CD4-positive, CD25-positive, alpha-beta regulatory T cell (primary cell): ENCODE data around the gene NIPAL4. TPM values are rescaled to one million over a fixed set of nuclear protein-coding genes. Genes with fewer than 3 reads are reported as not detected.

Experiments used
- ATAC-seq, 2 donors: fragments of 150-1000 bp; cut with Tn5 transposase; one replicate each; pipeline ENCODE4 v1.10.0; 2021; ENCODE audit warnings: low read depth in 2 of 2, moderate number of reproducible peaks in 2 of 2, moderate library complexity in 1 of 2
- DNase-seq, 3 donors: peaks; one replicate each; pipeline versions ENCODE4 v3.0.0 to v3.0.0-alpha.2; 2012 to 2022; ENCODE audit warnings: mixed read lengths in 1 of 3
- H3K27ac ChIP-seq: one replicate; pipeline ENCODE4 v1.7.0; 2013; ENCODE audit warnings: mild to moderate bottlenecking, low read length; ENCODE audit not compliant: insufficient read depth, poor library complexity, severe bottlenecking
- H3K27me3 ChIP-seq: one replicate; pipeline ENCODE4 v1.7.0; 2013; ENCODE audit warnings: low read length; ENCODE audit not compliant: control insufficient read depth, insufficient read depth
- H3K36me3 ChIP-seq: one replicate; pipeline ENCODE4 v1.7.0; 2013; ENCODE audit warnings: mild to moderate bottlenecking, low read length, moderate library complexity; ENCODE audit not compliant: control insufficient read depth, insufficient read depth
- H3K4me1 ChIP-seq: 2 replicates; pipeline ENCODE4 v1.7.0; 2013; ENCODE audit warnings: mild to moderate bottlenecking, low read length; ENCODE audit not compliant: insufficient read depth, control insufficient read depth, poor library complexity, severe bottlenecking
- H3K4me3 ChIP-seq: one replicate; pipeline ENCODE4 v1.7.0; 2013; ENCODE audit warnings: low read depth, mild to moderate bottlenecking, low read length, moderate library complexity
- H3K9me3 ChIP-seq, 2 experiments: 1 replicate in 1 of 2; 2 replicates in 1 of 2; pipeline ENCODE4 v1.7.0; 2013; ENCODE audit warnings: low read length in 2 of 2, mild to moderate bottlenecking in 1 of 2, moderate library complexity in 1 of 2; ENCODE audit not compliant: control insufficient read depth in 2 of 2
- H3K27ac Mint-ChIP-seq, 3 donors: one replicate each; pipeline ENCODE4 v1.8.0; 2020 to 2022; ENCODE audit warnings: mild to moderate bottlenecking in 3 of 3, mixed read lengths in 3 of 3, moderate library complexity in 2 of 3
- H3K27me3 Mint-ChIP-seq: one replicate; pipeline ENCODE4 v1.8.0; 2022; ENCODE audit warnings: mild to moderate bottlenecking, mixed read lengths
- H3K36me3 Mint-ChIP-seq: one replicate; pipeline ENCODE4 v1.8.0; 2020; ENCODE audit warnings: mixed read lengths
- H3K4me1 Mint-ChIP-seq, 4 donors: one replicate each; pipeline ENCODE4 v1.8.0; 2020 to 2022; ENCODE audit warnings: mixed read lengths in 4 of 4, mild to moderate bottlenecking in 1 of 4
- H3K4me3 Mint-ChIP-seq, 4 donors: one replicate each; pipeline ENCODE4 v1.8.0; 2020 to 2022; ENCODE audit warnings: mild to moderate bottlenecking in 4 of 4, mixed read lengths in 4 of 4, moderate library complexity in 3 of 4
- H3K9me3 Mint-ChIP-seq, 7 donors: one replicate each; pipeline ENCODE4 v1.8.0; 2020 to 2022; ENCODE audit warnings: mixed read lengths in 7 of 7, mild to moderate bottlenecking in 3 of 7, moderate library complexity in 2 of 7
- polyA plus RNA-seq, 4 donors: library from polyadenylated mRNA; unstranded; fragments of 300-500 nt; fragmentation: Illumina TruSeq; gene quantifications; one replicate each; pipeline ENCODE4 v1.2.3, GENCODE V29; 2021
- total RNA-seq: library from RNA; stranded (reverse); gene quantifications from one replicate; pipeline ENCODE4 v1.2.3, GENCODE V29; 2022

NIPAL4 gene
- total and polyA plus RNA-seq, 5 donors from 2014 or later, result 0.10 to 1.1 (median 0.14) TPM; not detected in 1

DNA sequence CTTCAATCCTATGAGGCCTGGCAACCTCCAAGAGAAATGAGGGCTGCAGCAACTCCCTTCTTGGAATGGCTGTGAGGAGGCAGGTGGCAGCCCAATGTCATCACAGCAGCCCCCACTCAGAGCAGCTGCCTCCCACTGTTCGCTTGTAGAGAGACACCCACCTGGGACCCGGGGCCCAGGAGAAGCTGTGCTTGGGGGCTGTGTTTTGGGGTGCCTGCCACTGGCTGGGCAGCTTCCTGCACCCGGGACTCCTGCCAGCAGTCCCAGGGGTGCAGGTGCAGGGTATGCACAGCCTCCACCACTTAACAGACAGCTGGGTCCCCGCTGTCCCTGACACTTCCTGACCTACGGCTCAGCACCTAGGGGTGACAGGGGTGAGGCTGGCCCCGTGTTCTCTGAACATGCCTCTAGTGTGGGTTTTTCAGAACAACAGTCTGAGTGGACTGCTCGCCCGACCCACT is 26.2 kb downstream of the NIPAL4 start:
- H3K36me3 ChIP-seq, result peaks cover 69% of the 10 kb centered on the region
- peaks cover 23% of the 10 kb centered on the region for H3K4me1 ChIP-seq
- H3K27ac ChIP-seq, result peak overlapping the region; percentile 38
- Mint-ChIP-seq H3K36me3 (peaks cover 38% of the 10 kb centered on the region), H3K4me3 (peak overlapping the region in 1 of 4 donors; percentile 51), H3K27ac (peak overlapping the region; percentile 2 to 85 (median 83)), H3K27me3 (no peaks in the 10 kb centered on the region), H3K4me1 (peaks cover 16 to 31% (median 21%) of the 10 kb centered on the region in 4 donors), H3K9me3 (peaks cover 0 to 1% (median 0%) of the 10 kb centered on the region in 7 donors)
- peak; percentile 37 to 39 for ATAC-seq
- no peaks in the 10 kb centered on the region for H3K9me3 ChIP-seq
- peak in 1 of 3 donors; percentile 71 for DNase-seq
- H3K4me3 ChIP-seq, result no peak overlapping the region
- H3K27me3 ChIP-seq, result no peaks in the 10 kb centered on the region

DNA sequence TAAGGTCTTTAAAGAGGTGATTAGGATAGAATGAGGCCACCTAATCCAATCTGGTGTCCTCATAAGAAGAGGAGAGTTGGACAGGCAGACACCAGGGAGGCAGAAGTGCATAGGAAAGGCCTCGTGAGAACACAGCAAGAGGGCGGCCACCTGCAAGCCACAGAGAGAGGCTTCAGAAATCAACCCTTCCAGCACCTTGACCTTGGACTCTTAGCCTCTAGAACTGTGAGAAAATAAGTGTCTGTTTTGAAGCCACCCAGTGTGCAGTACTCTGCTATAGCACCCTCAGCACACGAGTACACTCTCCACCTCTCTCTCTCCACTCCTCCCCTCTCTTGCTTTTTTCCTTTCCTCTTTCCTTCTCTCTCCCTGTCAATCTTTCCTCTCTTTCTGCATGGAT is 26.8 kb downstream of the NIPAL4 start:
- no peaks in the 10 kb centered on the region for H3K9me3 ChIP-seq
- no peaks in the 10 kb centered on the region for H3K27me3 Mint-ChIP-seq

DNA sequence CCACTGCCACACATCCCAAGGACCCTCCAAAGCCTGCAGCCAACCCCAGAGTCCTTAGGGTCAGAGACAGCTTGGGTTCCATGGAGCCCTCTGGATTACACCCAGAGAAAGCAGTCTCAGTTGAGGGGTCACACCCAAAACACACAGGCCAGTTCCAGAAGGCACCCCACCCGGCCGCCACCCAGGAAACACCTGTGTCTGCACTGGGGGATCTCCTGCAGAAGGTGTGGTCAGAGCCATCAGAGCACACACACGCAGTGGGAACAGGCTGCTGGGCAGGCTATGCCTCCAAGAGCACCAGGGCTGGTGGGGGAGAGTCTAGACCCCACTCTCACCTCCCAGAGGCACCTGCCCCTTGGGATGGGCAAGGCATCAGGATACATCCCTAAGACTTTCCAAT is 27.3 kb downstream of the NIPAL4 start:
- H3K4me3 Mint-ChIP-seq, result peak overlapping the region in 1 of 4 donors; percentile 51
- peaks cover 0 to 1% (median 0%) of the 10 kb centered on the region in 7 donors for H3K9me3 Mint-ChIP-seq
- peaks cover 72% of the 10 kb centered on the region for H3K36me3 ChIP-seq
- H3K27ac ChIP-seq, result peak overlapping the region; percentile 41
- ATAC-seq (peak; percentile 21 to 30), DNase-seq (peak in 1 of 3 donors; percentile 84)
- H3K36me3 Mint-ChIP-seq, result peaks cover 35% of the 10 kb centered on the region
- no peaks in the 10 kb centered on the region for H3K27me3 Mint-ChIP-seq
- no peaks in the 10 kb centered on the region for H3K9me3 ChIP-seq
- H3K4me3 ChIP-seq, result peak overlapping the region; percentile 11
- H3K27me3 ChIP-seq, result no peaks in the 10 kb centered on the region
- H3K4me1 ChIP-seq, result peaks cover 23% of the 10 kb centered on the region
- peaks cover 12 to 29% (median 19%) of the 10 kb centered on the region in 4 donors for H3K4me1 Mint-ChIP-seq
- H3K27ac Mint-ChIP-seq, result peak overlapping the region; percentile 62 to 85 (median 83)

More for the DNA sequence above, 26.8 kb downstream of the NIPAL4 start:
- Mint-ChIP-seq H3K36me3 (peaks cover 36% of the 10 kb centered on the region), H3K4me1 (peaks cover 15 to 29% (median 21%) of the 10 kb centered on the region in 4 donors), H3K9me3 (peaks cover 0 to 1% (median 0%) of the 10 kb centered on the region in 7 donors), H3K4me3 (peak overlapping the region in 3 of 4 donors; percentile 6 to 55 (median 51)), H3K27ac (peak overlapping the region; percentile 2 to 85 (median 83))
- ATAC-seq (peak; percentile 27 to 29), DNase-seq (peak in 1 of 3 donors; percentile 49)
- peak overlapping the region; percentile 11 for H3K4me3 ChIP-seq
- H3K27ac ChIP-seq, result peak overlapping the region; percentile 41
- H3K36me3 ChIP-seq, result peaks cover 69% of the 10 kb centered on the region
- H3K27me3 ChIP-seq, result no peaks in the 10 kb centered on the region
- peaks cover 23% of the 10 kb centered on the region for H3K4me1 ChIP-seq

DNA sequence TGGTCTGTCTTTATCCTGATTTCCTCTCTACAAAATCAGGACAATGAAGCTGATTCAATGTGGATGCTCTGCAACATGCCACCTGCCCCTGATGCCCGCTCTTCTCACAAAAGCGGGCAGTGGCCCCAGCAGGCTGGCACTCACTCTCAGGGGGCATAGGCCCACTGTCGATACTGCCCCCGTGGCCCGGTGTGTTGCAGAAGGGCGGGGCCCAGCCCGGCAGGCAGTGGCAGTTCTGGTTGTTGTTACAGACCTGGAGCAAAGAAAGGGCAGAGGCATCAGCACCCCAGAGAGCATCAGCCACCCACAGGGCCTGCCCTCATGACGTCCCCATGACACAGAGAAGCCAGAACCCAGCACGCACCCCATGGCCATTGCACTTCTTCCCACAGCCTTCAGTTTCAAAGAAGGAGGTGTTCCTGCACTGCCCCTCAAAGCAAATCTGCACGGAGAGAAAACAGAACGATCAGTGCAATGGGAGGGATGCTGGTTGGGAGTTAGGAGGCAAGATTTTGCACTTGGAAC is 31.5 kb downstream of the NIPAL4 start:
- Mint-ChIP-seq H3K27me3 (no peaks in the 10 kb centered on the region), H3K27ac (no peak overlapping the region)

DNA sequence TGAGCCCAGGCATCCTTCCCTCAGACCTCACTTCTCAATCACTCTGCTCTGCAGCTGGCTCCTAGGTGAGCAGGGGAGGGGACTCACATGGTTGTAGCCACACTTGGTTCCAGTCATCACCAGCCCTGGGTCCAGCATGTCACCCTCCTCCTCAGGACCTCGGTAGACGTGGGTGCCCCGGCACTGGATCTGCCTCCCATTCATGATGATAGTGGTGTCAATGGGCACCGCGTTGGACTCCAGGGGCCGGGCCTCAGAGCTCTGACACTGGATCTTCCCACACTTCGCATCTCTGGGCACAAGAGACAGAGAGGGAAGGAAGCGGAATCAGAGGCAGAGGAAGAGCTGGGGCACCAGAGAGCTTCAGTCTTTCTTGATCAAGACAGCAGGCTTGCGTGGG is 32.9 kb downstream of the NIPAL4 start:
- no peak overlapping the region for H3K27ac ChIP-seq
- H3K4me3 Mint-ChIP-seq, result no peak overlapping the region
- H3K9me3 Mint-ChIP-seq, result no peaks in the 10 kb centered on the region
- H3K27me3 Mint-ChIP-seq, result no peaks in the 10 kb centered on the region
- no peaks in the 10 kb centered on the region for H3K4me1 ChIP-seq
- H3K27me3 ChIP-seq, result no peaks in the 10 kb centered on the region
- H3K9me3 ChIP-seq, result no peaks in the 10 kb centered on the region
- H3K4me3 ChIP-seq, result no peak overlapping the region
- no peak for ATAC-seq
- H3K36me3 ChIP-seq, result peaks cover 78% of the 10 kb centered on the region
- no peak for DNase-seq
- peaks cover under 1 to 8% (median 6%) of the 10 kb centered on the region in 4 donors for H3K4me1 Mint-ChIP-seq
- peak overlapping the region in 1 of 3 donors; percentile 78 for H3K27ac Mint-ChIP-seq
- peaks cover 21% of the 10 kb centered on the region for H3K36me3 Mint-ChIP-seq

More for the DNA sequence above, 31.5 kb downstream of the NIPAL4 start:
- Histone ChIP-seq H3K27ac (no peak overlapping the region), H3K4me1 (peaks cover 13% of the 10 kb centered on the region), H3K27me3 (no peaks in the 10 kb centered on the region), H3K36me3 (peaks cover 72% of the 10 kb centered on the region), H3K4me3 (no peak overlapping the region), H3K9me3 (no peaks in the 10 kb centered on the region)
- no peak overlapping the region for H3K4me3 Mint-ChIP-seq
- DNase-seq, result no peak
- peaks cover 10 to 21% (median 14%) of the 10 kb centered on the region in 4 donors for H3K4me1 Mint-ChIP-seq
- no peak for ATAC-seq
- H3K9me3 Mint-ChIP-seq, result no peaks in the 10 kb centered on the region
- H3K36me3 Mint-ChIP-seq, result peaks cover 28% of the 10 kb centered on the region

DNA sequence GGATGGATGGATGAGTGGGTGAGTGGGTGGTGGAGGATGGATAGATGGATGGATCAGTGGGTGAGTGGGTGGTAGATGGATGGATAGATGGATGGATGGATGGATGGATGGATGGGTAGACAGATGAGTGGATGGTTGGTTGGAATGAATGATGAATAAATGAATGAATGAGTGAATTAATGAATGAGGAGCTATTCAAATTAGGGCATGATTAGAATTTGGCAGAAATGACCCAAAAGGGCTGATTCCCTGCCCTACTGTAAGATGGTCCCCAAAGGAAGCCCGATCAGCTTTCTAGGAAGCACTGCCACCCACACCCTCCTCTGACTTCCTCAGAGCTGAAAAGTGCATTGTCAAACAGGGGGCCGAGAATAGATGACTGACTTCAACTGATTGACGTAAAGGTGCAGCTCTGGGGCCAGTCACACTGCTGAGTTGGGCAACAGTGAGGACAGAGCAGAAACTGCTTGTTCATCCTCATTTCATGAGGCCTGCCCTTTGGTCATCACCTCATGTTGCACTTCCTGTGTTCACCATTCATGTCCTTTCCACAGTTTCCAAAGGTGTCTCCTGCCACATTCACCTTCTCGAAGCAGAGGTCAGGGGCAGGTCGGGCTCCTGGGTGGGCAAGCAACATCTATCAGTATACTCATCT is 34.3 kb downstream of the NIPAL4 start:
- Histone ChIP-seq H3K36me3 (peaks cover 73% of the 10 kb centered on the region), H3K4me3 (no peak overlapping the region), H3K4me1 (no peaks in the 10 kb centered on the region), H3K9me3 (no peaks in the 10 kb centered on the region), H3K27me3 (no peaks in the 10 kb centered on the region), H3K27ac (no peak overlapping the region)
- DNase-seq (no peak), ATAC-seq (no peak)
- Mint-ChIP-seq H3K36me3 (peaks cover 18% of the 10 kb centered on the region), H3K4me1 (peaks cover 0 to 8% (median 4%) of the 10 kb centered on the region in 4 donors), H3K27ac (peak overlapping the region in 2 of 3 donors; percentile 13 to 45), H3K9me3 (no peaks in the 10 kb centered on the region), H3K27me3 (no peaks in the 10 kb centered on the region), H3K4me3 (peak overlapping the region in 1 of 4 donors; percentile 5)

DNA sequence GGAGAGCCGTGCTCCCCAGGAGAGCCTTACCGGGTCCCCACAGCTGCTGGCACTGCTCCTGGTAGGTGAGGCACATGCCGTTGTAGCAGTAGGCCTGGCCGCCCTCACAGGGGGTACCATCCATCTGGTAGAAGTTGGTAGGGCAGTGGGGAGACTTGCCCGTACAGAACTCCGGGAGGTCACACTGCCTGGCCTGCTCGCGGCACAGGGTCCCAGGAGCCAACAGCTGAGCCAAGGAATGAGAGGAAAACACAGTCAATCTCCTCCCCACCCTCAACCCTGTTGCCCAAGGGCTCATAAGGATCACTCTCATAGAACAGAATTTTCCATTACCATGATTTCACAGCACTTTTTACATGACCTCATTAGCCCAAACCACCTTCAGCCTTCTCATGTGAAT is 36.9 kb downstream of the NIPAL4 start:
- H3K4me3 ChIP-seq, result no peak overlapping the region
- Mint-ChIP-seq H3K36me3 (peaks cover 22% of the 10 kb centered on the region), H3K4me1 (peaks cover 0 to 8% (median 4%) of the 10 kb centered on the region in 4 donors), H3K27me3 (no peaks in the 10 kb centered on the region), H3K9me3 (no peaks in the 10 kb centered on the region), H3K27ac (no peak overlapping the region), H3K4me3 (no peak overlapping the region)
- no peaks in the 10 kb centered on the region for H3K9me3 ChIP-seq
- no peak for DNase-seq
- no peaks in the 10 kb centered on the region for H3K27me3 ChIP-seq
- H3K27ac ChIP-seq, result no peak overlapping the region
- peaks cover 75% of the 10 kb centered on the region for H3K36me3 ChIP-seq
- no peaks in the 10 kb centered on the region for H3K4me1 ChIP-seq
- ATAC-seq, result no peak
